Activated CD4-positive, alpha-beta T cell treated with anti-CD3 and anti-CD28 coated beads for 4 hours (primary cell): ENCODE measurements around the gene KLHL2.
"Not testable (repeated sequence)": the region's sequence is repeated elsewhere in the genome, so short reads cannot be mapped to it uniquely, and the experiment has no call there.

Experiments used
- DNase-seq, 2 donors: peaks; one replicate each; pipeline ENCODE4 v3.0.0-alpha.2; 2020

KLHL2 gene

DNA sequence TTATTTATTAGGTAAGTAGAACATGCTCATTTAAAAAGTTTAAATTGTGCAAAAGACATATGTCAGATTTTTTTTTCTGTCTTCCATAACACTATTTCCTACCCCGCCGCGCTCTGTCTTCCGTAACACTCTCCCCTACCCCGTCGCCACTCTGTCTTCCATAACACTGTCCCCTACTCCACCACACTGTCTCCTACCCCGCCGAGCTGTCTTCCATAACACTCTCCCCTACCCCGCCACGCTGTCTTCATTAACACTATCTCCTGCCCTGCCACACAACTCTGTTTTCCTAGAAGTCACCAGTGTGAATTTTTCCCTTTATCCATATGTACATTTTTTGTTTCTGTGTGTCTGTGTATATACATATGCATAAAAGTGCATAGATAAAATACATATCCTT lies 124.5 kb downstream of the KLHL2 start:
- DNase-seq: no peak

- no peak for DNase-seq
Measured at GRCh38 chr4:165332502-165332901, 125.1 kb downstream of the KLHL2 start.

- no peak for DNase-seq
Measured at GRCh38 chr4:165335163-165335703, 127.9 kb downstream of the KLHL2 start.

GRCh38 chr4:165336743-165337142 lies 129.4 kb downstream of the KLHL2 start:
- no peak for DNase-seq

GRCh38 chr4:165342340-165342739 lies 135.0 kb downstream of the KLHL2 start:
- DNase-seq: not testable (repeated sequence)

GRCh38 chr4:165343353-165344191 lies 136.2 kb downstream of the KLHL2 start:
- peak in 1 of 2 donors; percentile 15 for DNase-seq

DNA sequence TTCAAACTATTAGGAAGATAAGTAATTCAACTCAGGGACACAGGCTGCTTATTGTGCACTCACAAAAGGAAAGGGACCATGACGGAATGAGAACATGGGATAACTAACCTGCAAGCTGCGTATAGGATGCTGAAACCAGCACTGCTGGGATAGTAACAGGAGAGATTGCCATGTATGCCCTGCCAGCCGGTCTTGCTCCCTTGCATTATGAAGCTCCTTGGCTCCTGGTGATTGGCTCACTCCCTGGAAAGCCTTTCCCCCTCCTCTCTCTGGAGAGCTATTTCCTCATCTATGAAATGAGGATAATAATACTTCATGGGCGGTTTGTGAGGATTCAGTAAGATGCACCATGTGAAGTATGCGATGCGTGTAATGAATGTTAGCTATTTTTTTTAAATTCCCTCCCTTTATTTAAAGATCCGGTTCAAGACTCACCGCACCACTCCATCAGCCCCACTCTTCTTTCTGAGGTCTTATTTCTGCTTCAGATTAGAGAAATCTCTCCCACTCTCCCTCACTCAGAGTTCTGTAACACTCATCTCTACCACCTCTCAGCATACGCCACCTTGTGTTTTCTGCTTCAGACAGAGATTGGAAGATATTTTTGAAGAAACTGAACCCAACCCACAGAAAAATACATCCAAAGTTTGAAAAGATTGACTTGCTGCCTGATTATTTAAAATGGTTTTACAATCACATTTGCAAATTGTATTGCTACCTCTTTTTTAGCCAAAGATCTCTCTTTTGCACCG lies 138.5 kb downstream of the KLHL2 start:
- no peak for DNase-seq

- DNase-seq: no peak
Measured at GRCh38 chr4:165347647-165348569, 140.5 kb downstream of the KLHL2 start.

- no peak for DNase-seq
Measured at GRCh38 chr4:165351359-165352130, 144.2 kb downstream of the KLHL2 start.

DNA sequence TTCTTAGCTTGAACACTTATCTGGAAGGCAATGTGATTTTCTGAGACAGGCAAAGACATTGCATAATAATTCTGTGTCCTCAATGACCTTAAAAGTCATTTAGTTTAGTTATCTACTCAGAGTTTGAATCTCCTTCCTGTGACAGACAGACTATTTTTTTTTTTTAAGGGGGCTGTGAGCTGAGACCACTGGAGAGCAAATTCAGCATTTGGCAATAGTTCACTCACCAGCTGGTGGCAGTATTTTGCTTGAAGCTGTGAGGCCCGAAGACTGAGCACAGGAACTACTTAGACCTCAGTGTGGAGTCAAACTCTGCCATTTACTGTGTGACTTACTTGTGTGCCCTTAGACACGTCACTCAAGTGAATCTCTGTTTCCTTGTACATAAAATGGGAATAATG lies 148.5 kb downstream of the KLHL2 start:
- DNase-seq: no peak

DNA sequence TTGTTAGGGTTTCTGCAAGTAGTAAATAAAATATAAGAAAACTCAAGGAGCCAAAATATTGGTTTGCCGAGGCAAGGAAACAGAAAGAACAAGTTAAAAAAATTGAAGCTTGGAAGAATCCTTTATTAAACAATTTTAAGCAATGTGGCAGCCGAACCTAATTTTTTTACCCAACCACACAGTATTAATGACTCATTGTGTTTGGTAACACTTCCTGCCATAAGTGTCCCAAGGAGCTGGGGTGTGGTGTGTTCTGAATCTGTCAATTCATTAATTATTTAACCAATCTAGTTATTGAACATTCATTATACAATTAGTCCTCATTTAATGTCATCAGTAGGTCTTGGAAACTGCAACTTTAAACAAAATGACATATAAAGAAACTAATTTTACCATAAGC lies 152.1 kb downstream of the KLHL2 start:
- no peak for DNase-seq

GRCh38 chr4:165360041-165360695 lies 152.8 kb downstream of the KLHL2 start:
- no peak for DNase-seq

DNA sequence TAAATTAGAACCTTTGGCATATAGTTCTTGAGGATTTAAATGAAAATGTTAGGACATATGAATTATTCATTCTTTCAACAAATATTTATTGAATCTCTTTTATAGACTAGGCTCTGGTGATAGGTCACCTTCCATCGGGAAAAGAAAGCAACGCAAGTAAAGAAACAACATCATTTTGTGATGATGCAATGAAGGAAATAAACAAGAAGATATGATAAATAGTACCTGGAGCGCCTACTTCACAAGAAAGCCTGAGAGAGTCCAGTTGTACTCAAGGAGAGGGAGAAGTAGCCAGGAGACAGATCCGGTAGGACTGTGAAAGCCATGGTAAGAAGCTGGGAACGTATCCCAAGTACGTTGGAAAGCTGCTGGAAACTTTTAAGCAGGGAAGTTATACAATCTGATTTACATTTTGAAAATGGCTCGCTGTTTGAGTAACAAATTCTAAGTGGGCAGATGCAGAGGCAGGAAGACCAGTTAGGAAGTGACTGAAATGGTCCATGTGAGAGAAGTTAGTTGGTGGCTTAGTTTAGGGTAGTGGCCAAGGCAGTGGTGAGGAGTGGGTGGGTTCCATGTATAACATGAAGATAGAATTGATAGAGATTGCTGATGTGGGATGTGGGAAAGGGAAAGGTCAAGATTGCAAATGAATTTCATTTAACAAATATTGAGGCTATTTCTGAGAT lies 153.8 kb downstream of the KLHL2 start:
- no peak for DNase-seq

DNA sequence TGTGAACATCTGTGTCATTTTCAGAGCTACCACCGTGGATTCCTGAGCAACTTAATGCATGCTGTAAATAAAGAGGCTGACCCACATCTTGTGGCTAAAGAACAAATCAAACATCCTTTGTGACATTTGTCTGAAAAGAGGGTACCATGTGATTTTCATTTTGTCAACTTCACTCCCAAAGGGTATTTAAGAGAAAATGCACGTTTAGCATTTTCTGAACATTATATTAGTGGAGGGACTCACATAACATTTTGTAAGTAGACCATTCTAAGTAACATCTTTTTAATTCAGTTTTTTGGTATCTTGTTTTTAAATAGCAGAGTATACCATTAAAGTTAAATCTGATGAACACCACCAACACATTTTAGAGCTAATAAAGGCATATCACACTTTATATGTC lies 154.4 kb downstream of the KLHL2 start:
- DNase-seq: no peak

GRCh38 chr4:165364452-165365080 lies 157.2 kb downstream of the KLHL2 start:
- no peak for DNase-seq

- DNase-seq: no peak
Measured at GRCh38 chr4:165367040-165367439, 159.7 kb downstream of the KLHL2 start.

- no peak for DNase-seq
Measured at GRCh38 chr4:165368114-165368513, 160.8 kb downstream of the KLHL2 start.

DNA sequence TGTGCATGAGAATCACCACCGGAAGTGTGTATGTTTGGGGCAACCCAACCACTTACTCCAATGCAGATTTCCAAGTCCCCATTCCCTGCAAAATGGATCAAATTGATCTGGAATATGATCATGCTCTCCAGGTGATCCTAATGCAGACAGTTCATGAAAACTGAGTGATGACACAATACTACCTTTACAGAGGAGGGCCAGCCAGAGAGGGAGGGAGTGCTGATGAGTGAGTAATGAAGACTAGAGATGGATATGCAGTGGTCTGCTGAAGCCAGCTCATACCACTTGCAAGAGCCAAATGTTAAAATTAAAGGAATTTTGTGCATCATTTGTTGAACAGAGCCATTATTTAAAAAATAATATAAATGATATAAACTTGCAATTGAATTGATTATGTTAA lies 161.2 kb downstream of the KLHL2 start:
- DNase-seq: no peak

DNA sequence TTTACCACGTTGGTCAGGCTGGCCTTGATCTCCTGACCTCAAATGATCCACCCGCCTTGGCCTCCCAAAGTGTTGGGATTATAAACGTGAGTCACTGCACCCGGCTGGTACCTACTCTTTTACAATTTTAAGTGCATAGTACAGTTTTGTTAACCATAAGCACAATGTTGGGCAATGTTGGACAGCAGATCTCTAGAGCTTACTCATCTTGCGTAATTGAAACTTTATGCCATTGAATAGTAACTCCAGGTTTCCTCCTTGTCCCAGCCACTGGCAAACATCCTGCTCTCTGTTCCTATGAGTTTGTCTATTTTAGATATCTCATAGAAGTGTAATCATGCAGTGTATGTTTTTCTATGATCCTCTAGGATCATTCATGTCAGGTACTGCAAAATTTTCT lies 162.2 kb downstream of the KLHL2 start:
- no peak for DNase-seq

GRCh38 chr4:165370530-165370929 lies 163.2 kb downstream of the KLHL2 start:
- no peak for DNase-seq
